OCI-M1 (cell line): ENCODE results near the gene BCAR1.
"Not testable (repeated sequence)": the region's sequence is repeated elsewhere in the genome, so short reads cannot be mapped to it uniquely, and the experiment has no call there.

Source experiments
- DNase-seq: peaks from one replicate; lab custom pipeline; 2025; lab: John Stamatoyannopoulos, UW

BCAR1 gene

GRCh38 chr16:75271441-75272096 is 20.1 kb upstream of the BCAR1 start:
- DNase-seq, result no peak

- not testable (repeated sequence) for DNase-seq
These were observed 17.9 kb upstream of the BCAR1 start for GRCh38 chr16:75269358-75269757.

- DNase-seq, result no peak
These were observed 16.3 kb upstream of the BCAR1 start for GRCh38 chr16:75267631-75268264.

- no peak for DNase-seq
These were observed 15.6 kb upstream of the BCAR1 start for GRCh38 chr16:75266738-75267630.

GRCh38 chr16:75265911-75266701 is 14.7 kb upstream of the BCAR1 start:
- peak; percentile 80 for DNase-seq

GRCh38 chr16:75264999-75265910 is 13.8 kb upstream of the BCAR1 start:
- DNase-seq, result no peak

- no peak for DNase-seq
These were observed 13.1 kb upstream of the BCAR1 start for GRCh38 chr16:75264457-75264998.

- no peak for DNase-seq
These were observed 12.6 kb upstream of the BCAR1 start for GRCh38 chr16:75263963-75264445.

GRCh38 chr16:75263291-75263962 is 12.0 kb upstream of the BCAR1 start:
- DNase-seq, result no peak

GRCh38 chr16:75262800-75263127 is 11.3 kb upstream of the BCAR1 start:
- DNase-seq, result no peak

- DNase-seq, result no peak
These were observed 10.8 kb upstream of the BCAR1 start for GRCh38 chr16:75262104-75262799.

GRCh38 chr16:75261590-75262078 is 10.2 kb upstream of the BCAR1 start:
- no peak for DNase-seq

- no peak for DNase-seq
These were observed 9.6 kb upstream of the BCAR1 start for GRCh38 chr16:75260851-75261589.

GRCh38 chr16:75258807-75259141 is 7.3 kb upstream of the BCAR1 start:
- DNase-seq, result no peak

- DNase-seq, result no peak
These were observed 6.7 kb upstream of the BCAR1 start for GRCh38 chr16:75257886-75258806.

GRCh38 chr16:75256696-75257343 is 5.4 kb upstream of the BCAR1 start:
- DNase-seq, result no peak

- DNase-seq, result no peak
These were observed 4.7 kb upstream of the BCAR1 start for GRCh38 chr16:75256059-75256571.
